CD4-positive, alpha-beta T cell treated with Interferon gamma for 1 hour (primary cell): ENCODE data around the gene POC1A.
"Not testable (repeated sequence)": the region's sequence is repeated elsewhere in the genome, so short reads cannot be mapped to it uniquely, and the experiment has no call there.

Experiments
- DNase-seq: peaks from one replicate; pipeline ENCODE4 v3.0.0-alpha.2; 2020

POC1A gene

DNA sequence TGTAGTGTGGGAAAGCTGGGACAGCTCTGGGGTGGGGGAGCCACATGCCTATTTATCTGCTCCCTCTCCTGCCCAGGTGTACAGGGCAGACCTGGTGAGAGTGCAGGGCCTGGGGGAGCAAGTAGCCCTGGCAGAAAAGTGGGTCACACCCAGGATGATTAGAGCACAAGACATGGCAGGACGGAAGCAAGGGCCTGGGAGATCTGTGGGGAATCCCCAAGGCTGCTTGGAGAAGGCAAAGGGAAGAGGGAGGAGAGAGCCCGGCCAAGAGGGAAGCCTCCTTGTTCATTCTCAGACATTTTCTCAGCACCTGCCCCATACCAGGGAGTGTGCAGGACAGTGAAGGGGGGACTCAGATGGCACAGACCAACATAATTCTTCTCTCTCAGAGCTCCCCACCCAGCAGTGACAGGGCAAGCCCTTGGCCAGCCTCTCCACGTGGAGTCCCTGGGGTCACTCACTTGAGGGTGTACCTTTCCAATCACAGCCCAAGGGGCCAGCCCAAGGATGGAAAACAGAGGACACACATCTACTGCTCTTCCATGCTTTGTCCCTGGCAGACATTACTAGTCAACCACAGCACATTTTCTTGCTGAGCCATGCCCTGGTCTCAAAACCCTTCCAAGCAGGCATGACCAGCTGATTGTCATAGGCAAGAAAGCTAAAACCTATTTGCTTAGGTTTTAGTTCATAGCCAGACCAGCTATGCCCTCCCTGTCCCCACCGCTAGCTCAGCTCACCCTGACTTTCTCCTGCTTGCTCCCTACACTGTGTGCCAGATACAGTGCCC lies 92.9 kb downstream of the POC1A start:
- no peak for DNase-seq

DNA sequence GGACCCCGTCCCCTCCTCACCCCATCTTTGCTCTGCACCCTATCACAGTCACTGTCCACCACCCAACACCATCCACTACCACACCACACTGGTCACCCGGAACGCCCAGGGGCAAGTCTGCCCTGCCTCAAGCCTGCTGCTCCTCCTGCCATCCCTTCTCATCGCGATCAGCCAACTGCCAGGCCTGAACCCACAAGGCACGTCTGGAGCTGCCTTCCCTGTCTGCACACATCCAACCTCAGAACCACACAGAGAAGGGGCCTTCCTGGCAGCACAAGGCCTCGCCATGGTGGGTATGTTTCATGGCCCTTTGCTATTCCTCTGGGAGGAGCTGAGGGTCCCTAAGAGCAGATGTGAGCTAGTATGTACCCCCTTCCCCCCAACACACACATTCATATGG lies 94.4 kb downstream of the POC1A start:
- DNase-seq, result no peak

DNA sequence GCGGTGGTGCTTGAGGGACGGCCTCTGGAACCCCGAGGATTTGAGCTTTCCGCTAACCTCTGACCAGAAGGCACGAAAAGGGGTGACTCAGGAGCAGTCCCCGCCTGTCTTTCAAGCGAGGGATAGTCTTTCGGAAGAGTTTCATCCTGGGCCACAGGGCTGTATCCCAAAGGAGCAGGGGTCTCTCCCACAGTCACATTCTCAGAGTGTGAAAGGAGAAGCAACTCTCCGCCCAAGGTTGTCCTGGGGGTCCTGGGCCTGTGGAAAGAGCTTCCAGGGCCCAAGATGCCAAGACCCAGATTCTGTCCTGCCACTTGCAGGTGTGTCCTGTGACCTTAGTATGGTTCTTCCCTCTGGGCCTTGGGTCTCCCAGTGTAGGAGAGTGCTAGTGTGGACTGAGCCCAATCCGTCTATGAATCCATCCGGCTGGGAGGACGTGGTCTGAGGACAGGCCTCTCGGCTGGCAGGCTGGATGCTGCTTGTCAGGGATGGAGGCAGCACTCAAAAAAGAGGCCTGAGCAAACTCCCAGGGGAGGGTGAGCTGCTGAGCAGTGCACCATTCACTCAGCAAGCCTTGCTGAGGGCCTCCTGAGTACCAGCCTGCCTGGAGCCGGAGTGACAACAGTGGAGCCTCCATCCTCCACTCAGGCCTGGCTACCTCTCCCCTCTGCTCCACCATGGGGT lies 96.3 kb downstream of the POC1A start:
- DNase-seq, result no peak

- peak; percentile 99 for DNase-seq
Observed at GRCh38 chr3:52056968-52057811, 97.0 kb downstream of the POC1A start.

GRCh38 chr3:52056521-52056967 lies 97.7 kb downstream of the POC1A start, which contains the start of gene DUSP7:
Gene DUSP7, minus strand, starts transcription at chr3:52056571. Its CDS starts 205 bp downstream, at chr3:52056366.
- peak; percentile 61 for DNase-seq

GRCh38 chr3:52055537-52056351 lies 98.5 kb downstream of the POC1A start:
- DNase-seq, result peak; percentile 30

DNA sequence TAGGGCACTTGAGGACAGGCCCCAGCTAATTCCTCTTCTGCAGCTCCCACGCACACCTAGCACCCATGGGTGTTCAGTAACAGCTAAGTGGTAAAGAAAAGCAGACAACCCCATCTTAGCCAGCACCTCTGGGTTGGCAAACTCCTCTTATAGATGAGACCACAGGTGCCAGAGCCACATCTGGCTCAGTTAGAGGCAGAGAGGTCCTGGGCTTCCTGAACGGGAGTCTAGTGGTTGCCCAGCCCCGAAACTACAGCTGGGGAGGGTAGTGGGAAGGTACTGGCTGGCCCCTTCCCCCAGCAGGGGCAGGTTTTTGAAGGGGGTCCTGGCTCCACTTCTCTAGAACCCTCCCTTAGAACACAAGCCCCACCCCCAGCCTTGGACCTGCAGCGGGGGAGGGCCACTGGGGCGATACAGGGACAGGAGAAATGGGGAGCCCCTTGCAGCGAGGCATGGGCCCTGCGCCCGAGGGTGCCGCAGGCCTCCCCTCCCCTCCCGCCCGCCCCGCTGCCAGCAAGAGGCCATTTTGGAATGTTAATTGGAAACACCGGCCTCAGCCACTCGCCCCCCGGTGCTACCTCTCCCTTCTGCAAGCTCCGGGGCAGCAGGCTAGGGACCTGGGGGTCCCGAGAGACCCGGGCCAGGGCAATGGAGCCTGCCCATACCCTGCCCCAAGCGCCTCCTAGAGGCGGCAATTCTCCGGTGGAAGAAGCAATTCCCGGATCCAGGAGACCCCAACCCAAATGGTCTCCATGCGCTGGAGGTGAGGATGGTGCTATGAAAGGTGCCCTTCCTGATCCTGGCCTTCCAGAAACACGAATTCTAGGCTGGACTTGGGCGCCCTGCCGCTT lies 99.3 kb downstream of the POC1A start:
- DNase-seq, result no peak

DNA sequence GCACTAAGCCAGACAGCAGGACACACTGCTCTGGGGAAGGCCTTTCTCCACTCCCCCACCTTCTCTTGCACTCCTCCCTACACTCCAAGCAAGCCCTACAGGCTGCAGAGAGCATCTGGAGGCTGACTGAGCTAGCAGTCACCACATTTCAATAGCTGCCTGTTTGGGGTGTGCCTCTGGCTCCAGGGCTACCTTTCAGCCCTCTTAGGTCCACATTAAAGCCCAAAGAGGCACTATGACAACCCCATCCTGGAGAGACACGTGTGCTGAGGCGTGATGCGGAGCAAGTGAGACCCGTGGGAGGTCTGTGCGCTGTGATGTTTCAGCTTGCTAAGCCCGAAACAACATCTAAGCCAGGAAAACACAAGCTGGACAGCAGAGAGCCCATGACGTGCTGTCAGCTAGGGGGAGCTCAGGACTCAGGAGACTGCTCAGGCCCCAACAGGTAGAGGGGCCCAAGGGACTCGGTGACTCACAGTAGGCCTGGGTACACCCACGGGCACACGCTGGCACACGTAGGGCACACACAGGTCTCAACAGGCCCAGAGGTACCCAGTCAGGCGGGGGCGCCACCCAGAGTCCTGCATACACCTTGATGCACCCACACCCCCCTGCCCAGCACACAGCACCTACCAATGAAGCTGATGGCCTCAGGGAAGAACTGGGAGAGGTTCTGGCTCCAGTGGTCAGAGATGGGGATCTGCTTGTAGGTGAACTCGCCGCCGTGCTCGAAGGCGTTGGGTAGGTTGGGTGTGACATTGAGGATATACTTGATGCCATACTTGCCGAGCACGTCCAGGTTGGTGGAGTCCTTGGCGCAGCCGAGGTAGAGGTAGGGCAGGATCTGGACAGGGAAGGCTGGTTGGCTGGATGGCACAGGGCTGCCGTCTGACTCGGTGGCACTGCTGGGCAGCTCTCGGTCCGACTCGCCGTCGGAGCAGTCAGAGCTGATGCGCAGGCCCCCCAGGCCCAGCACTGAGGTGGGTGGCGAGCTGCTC lies 100.6 kb downstream of the POC1A start:
- peak; percentile 31 for DNase-seq

GRCh38 chr3:52052831-52053306 lies 101.4 kb downstream of the POC1A start:
- peak; percentile 53 for DNase-seq

- DNase-seq, result no peak
Observed at GRCh38 chr3:52051444-52051843, 102.8 kb downstream of the POC1A start.

DNA sequence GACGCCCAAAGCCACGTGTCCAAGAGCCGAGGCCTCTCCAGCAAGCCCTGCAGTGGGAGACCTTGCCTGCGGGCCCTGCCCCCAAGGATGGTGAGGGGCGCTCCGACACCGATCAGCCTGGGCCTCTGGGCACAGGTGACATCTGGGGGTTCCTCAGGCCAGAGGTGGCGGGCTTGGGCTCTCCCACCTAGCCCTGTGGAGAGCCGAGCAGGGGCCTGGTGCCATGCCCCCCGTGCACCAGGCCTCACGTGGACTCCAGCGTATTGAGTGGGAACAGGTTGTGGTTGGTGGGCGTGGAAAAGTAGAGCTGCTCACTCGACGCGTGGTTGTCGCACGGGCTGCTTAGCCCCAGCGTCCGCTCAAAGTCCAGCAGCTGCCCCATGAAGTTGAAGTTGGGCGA lies 103.7 kb downstream of the POC1A start:
- no peak for DNase-seq

DNA sequence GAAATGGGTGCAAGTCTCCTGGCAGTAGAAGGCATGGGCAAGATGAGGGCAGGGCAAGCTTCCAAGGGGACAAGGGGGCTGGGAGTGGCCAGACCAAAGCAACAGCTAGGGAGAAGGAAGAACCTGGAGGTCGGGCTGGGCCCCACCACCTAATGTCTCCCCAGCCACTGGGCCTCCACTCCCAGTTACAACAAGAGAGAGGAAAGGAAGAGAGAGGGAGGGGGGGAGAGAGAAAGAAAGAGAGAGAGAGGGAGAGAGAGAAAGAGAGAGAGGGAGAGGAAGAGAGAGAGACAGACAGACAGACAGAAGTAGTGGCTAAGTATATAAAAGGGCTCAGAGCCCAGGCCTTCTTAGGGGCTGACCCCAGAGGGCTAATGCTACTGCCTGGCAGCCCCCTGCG lies 104.7 kb downstream of the POC1A start:
- no peak for DNase-seq

GRCh38 chr3:52047295-52047960 lies 106.8 kb downstream of the POC1A start:
- no peak for DNase-seq

- no peak for DNase-seq
Observed at GRCh38 chr3:52046902-52047239, 107.4 kb downstream of the POC1A start.

DNA sequence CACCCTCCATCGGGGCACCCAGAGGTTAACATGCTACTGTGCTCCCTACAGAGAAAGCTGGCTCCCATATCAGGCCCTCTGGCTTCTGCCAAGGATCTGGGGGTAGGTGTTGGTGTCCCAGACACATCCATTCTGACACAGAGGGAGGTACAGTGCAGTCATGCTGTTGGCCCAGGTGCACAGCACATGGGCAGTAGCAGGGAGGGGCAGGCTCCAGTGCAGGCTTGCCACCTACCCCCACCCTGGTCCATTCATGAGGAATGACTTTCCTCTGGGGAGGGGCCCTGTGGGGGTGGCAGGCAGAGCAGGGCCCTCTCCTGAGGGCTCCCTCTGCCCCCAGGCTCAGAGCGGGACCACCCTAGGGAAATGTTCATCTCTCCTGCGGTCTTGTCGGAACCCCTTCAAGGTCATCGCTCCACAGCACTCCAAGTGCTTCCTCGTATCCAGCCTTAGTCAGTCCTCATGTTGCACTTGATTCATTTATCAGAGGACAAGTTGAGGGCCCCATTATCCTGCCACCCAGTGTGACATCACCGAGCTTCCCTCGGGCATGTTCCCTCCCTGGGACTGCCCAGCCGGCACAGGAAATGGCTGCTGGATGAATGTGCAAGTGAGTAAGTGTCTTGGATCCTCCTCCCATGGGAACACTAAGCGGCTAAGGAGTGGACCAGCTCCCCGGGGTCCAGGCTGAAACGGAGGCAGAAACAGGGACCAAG lies 107.9 kb downstream of the POC1A start:
- no peak for DNase-seq

- DNase-seq, result no peak
Observed at GRCh38 chr3:52044869-52045619, 109.2 kb downstream of the POC1A start.

DNA sequence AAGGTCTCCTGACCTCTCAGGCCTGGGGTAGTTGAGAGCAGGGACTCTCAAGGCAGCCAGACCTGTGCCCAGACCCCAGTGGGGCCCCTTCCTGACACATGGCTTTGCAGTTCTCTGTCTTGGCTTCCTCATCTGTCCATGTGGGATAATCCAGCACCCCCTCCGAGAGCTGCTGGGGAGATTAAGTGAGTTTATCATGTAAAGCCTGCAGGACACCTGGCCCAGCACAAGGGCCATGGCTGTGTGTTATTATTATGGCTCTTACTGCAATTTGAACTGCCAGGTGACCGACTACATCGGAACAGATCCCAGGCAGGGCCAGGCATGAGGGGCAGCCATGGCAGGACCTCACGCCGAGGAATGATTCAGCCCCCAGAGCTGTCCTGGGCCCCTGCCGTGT lies 110.5 kb downstream of the POC1A start:
- DNase-seq, result no peak

DNA sequence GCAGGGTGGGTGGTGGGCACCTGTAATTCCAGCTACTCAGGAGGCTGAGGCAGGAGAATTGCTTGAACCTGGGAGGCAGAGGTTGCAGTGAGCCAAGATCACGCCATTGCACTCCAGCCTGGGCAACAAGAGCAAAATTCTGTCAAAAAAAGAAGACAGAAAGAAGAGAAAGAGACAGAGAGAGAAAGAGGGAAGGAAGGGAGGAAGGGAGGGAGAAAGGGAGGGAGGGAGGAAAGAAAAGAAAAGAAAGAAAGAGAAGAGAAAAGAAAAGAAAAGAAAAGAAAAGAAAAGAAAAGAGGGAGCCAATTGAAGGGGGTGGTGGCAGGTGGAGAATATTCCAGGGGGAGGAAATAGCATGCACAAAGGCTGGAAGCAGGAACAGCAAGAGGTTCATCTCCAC lies 111.2 kb downstream of the POC1A start:
- not testable (repeated sequence) for DNase-seq
